ENCODE results near the gene NSD1.

Gene NSD1

DNA sequence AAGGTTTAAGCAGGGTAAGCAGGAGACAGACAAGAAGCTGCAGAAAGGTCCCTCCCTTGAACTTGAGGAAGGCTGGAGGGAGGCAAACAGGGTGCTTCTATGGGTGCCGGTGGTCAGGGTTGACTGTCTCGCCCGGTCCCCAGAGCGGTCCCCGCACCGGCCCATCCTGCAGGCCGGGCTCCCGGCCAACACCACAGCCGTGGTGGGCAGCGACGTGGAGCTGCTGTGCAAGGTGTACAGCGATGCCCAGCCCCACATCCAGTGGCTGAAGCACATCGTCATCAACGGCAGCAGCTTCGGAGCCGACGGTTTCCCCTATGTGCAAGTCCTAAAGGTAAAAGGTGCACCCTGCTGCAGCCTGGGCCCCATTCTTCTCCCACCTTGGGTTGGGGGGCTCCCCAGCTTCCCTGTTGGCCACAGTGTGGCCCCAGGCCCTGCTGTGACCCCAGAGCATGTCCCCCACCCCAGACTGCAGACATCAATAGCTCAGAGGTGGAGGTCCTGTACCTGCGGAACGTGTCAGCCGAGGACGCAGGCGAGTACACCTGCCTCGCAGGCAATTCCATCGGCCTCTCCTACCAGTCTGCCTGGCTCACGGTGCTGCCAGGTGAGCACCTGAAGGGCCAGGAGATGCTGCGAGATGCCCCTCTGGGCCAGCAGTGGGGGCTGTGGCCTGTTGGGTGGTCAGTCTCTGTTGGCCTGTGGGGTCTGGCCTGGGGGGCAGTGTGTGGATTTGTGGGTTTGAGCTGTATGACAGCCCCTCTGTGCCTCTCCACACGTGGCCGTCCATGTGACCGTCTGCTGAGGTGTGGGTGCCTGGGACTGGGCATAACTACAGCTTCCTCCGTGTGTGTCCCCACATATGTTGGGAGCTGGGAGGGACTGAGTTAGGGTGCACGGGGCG lies 41.1 kb upstream of the NSD1 start:
- WGBS, 2 experiments (ENCODE audit: insufficient coverage in 2 of 2): 95 to 97% methylated on average over 31 of the region's 32 CpGs

DNA sequence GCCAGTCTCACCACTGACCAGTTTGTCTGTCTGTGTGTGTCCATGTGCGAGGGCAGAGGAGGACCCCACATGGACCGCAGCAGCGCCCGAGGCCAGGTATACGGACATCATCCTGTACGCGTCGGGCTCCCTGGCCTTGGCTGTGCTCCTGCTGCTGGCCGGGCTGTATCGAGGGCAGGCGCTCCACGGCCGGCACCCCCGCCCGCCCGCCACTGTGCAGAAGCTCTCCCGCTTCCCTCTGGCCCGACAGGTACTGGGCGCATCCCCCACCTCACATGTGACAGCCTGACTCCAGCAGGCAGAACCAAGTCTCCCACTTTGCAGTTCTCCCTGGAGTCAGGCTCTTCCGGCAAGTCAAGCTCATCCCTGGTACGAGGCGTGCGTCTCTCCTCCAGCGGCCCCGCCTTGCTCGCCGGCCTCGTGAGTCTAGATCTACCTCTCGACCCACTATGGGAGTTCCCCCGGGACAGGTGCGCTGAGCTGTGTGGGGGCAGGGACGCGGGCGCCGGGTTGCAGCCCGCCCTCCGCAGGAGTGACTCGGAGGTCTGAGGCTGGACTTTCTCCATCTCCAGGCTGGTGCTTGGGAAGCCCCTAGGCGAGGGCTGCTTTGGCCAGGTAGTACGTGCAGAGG lies 40.4 kb upstream of the NSD1 start:
- H3K9me3 ChIP-seq (ENCODE audit: control insufficient read depth, low read length): no peaks in the 10 kb centered on the region
- H3K4me3 ChIP-seq (ENCODE audit: extremely low read depth, insufficient read depth, low read length, poor library complexity, severe bottlenecking): no peak overlapping the region
- H3K4me1 ChIP-seq (ENCODE audit: control insufficient read depth, insufficient read depth, low read length, poor library complexity, severe bottlenecking): peaks cover 4% of the 10 kb centered on the region
- no peak overlapping the region for H3K27ac ChIP-seq (ENCODE audit: low read depth, low read length, severe bottlenecking)
- WGBS, 2 experiments (ENCODE audit: insufficient coverage in 2 of 2): 93 to 98% methylated on average over 39 to 40 of the region's 40 CpGs
- peaks cover 11% of the 10 kb centered on the region for H3K36me3 ChIP-seq (ENCODE audit: control insufficient read depth, insufficient read depth, low read length)

More for the DNA sequence above, 41.1 kb upstream of the NSD1 start:
- Histone ChIP-seq H3K9me3 (ENCODE audit: control insufficient read depth, low read length) (no peaks in the 10 kb centered on the region), H3K36me3 (ENCODE audit: control insufficient read depth, insufficient read depth, low read length) (peaks cover 11% of the 10 kb centered on the region), H3K4me3 (ENCODE audit: extremely low read depth, insufficient read depth, low read length, poor library complexity, severe bottlenecking) (no peak overlapping the region), H3K4me1 (ENCODE audit: control insufficient read depth, insufficient read depth, low read length, poor library complexity, severe bottlenecking) (peaks cover 4% of the 10 kb centered on the region), H3K27ac (ENCODE audit: low read depth, low read length, severe bottlenecking) (no peak overlapping the region)

DNA sequence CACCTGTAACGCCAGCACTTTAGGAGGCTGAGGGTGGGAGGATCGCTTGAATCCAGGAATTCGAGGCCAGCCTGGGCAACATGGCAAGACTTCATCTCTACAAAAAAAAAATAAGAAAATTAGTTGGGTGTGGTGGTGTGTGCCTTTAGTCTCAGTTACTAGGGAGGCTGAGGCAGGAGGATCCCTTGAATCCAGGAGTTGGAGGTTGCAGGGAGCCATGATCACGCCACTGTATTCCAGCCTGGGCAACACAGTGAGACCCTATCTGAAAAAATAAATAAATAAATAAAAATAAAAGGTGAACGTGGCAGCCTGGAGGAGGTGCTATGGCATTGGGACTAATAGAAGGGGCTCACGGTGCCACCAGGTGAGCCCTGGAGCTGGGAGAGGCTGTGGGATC lies 39.8 kb upstream of the NSD1 start:
- no peak overlapping the region for H3K27ac ChIP-seq (ENCODE audit: low read depth, low read length, severe bottlenecking)
- 89 to 100% methylated on average over 2 to 3 of the region's 6 CpGs for WGBS, 2 experiments (ENCODE audit: insufficient coverage in 2 of 2)
- peaks cover 4% of the 10 kb centered on the region for H3K4me1 ChIP-seq (ENCODE audit: control insufficient read depth, insufficient read depth, low read length, poor library complexity, severe bottlenecking)
- H3K9me3 ChIP-seq (ENCODE audit: control insufficient read depth, low read length): no peaks in the 10 kb centered on the region
- peaks cover 11% of the 10 kb centered on the region for H3K36me3 ChIP-seq (ENCODE audit: control insufficient read depth, insufficient read depth, low read length)
- no peak overlapping the region for H3K4me3 ChIP-seq (ENCODE audit: extremely low read depth, insufficient read depth, low read length, poor library complexity, severe bottlenecking)

DNA sequence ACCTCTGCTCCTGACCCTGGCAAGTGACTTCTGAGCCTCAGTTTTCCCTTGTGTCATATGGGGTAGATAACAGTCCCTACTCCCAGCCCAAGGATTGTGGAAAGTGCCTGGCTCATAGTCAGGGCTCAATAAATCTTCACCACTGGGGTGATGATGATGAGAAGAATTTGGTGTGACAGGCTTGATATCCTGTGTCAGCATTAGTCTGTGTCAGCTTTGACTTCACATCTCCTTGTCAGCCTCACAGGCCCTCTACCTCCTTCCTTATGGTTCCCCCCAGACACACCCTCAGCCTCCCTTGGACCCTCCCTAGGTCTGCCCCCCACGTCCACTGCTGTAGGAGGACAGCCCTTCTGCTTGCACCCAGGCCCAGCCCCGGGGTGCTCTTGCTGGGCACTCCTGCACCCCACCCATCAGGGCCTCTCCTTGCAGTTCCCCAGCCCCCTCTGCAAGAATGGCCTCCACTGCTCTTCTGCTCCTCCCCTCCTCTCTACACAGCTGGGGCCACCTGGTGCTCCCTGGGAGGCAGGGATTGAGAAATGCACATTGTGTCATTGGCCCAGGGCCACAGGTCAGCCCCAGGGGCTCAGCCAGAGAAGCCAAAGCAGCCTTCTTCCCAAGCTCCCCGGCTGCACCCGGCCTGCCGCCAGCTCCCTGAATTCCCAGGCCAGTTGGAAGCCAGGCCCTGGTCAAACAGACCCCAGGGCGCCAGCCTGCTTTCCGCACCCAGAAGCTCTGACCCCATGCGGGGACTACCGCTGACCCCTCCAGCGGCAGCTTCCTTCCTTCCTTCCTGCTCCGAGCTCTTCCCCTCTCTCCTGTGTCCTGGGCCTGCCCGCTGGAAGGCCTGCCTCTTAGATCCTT lies 39.1 kb upstream of the NSD1 start:
- H3K27ac ChIP-seq (ENCODE audit: low read depth, low read length, severe bottlenecking): no peak overlapping the region
- H3K9me3 ChIP-seq (ENCODE audit: control insufficient read depth, low read length): no peaks in the 10 kb centered on the region
- peaks cover 11% of the 10 kb centered on the region for H3K36me3 ChIP-seq (ENCODE audit: control insufficient read depth, insufficient read depth, low read length)
- WGBS, 2 experiments (ENCODE audit: insufficient coverage in 2 of 2): 91 to 93% methylated on average over 8 to 9 of the region's 12 CpGs
- H3K4me1 ChIP-seq (ENCODE audit: control insufficient read depth, insufficient read depth, low read length, poor library complexity, severe bottlenecking): no peaks in the 10 kb centered on the region
- no peak overlapping the region for H3K4me3 ChIP-seq (ENCODE audit: extremely low read depth, insufficient read depth, low read length, poor library complexity, severe bottlenecking)

DNA sequence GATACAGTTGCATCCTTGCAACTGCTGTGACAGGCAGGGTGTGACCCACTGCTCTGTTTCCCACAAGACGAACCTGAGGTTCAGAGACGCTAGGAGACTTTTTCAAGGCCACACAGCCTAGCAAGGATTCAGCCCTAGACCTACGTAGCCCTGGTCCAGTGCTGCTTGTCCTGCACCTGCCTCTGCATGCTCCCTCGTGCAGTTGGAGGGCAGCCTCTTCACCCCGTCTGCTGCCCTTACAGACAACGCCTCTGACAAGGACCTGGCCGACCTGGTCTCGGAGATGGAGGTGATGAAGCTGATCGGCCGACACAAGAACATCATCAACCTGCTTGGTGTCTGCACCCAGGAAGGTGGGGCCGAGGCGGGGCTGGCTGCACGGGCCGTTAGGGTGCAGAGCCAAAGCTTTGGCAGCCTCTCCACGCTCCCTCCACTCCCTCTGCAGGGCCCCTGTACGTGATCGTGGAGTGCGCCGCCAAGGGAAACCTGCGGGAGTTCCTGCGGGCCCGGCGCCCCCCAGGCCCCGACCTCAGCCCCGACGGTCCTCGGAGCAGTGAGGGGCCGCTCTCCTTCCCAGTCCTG lies 38.4 kb upstream of the NSD1 start:
- no peaks in the 10 kb centered on the region for H3K4me1 ChIP-seq (ENCODE audit: control insufficient read depth, insufficient read depth, low read length, poor library complexity, severe bottlenecking)
- no peak overlapping the region for H3K27ac ChIP-seq (ENCODE audit: low read depth, low read length, severe bottlenecking)
- no peak overlapping the region for H3K4me3 ChIP-seq (ENCODE audit: extremely low read depth, insufficient read depth, low read length, poor library complexity, severe bottlenecking)
- 94 to 95% methylated on average over 21 to 28 of the region's 28 CpGs for WGBS, 2 experiments (ENCODE audit: insufficient coverage in 2 of 2)
- H3K36me3 ChIP-seq (ENCODE audit: control insufficient read depth, insufficient read depth, low read length): peaks cover 11% of the 10 kb centered on the region
- no peaks in the 10 kb centered on the region for H3K9me3 ChIP-seq (ENCODE audit: control insufficient read depth, low read length)

DNA sequence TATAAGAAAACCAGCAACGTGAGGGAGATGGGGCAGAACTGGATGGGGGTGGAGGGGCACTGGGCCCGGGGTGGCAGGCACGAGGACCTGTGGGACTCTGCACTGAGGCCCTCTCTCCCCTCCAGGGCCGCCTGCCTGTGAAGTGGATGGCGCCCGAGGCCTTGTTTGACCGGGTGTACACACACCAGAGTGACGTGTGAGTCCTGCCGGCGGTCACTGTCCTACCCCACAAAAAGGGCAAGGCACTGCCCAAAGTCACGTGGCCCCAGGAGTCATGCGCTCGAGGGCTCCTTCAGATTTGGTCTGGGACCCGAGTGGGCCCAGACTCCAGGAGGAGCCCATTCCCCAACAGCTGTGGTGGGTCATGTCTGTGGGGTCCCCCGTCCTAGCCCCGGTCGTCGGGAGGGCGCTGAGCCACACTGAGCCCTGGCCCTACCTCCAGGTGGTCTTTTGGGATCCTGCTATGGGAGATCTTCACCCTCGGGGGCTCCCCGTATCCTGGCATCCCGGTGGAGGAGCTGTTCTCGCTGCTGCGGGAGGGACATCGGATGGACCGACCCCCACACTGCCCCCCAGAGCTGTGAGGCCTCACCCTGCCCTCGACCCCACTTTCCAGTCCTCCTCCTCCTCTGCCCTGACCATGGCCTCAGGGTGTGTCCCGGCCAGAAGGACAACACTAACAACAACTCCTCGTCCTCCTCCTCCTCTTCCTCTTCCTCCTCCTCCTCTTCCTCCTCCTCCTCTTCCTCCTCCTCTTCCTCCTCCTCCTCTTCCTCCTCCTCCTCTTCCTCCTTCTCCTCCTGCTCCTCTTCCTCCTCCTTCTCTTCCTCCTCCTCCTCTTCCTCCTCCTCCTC lies 37.2 kb upstream of the NSD1 start:
- H3K4me3 ChIP-seq (ENCODE audit: extremely low read depth, insufficient read depth, low read length, poor library complexity, severe bottlenecking): no peak overlapping the region
- 92 to 97% methylated on average over 23 to 28 of the region's 29 CpGs for WGBS, 2 experiments (ENCODE audit: insufficient coverage in 2 of 2)
- peaks cover 7% of the 10 kb centered on the region for H3K36me3 ChIP-seq (ENCODE audit: control insufficient read depth, insufficient read depth, low read length)
- no peaks in the 10 kb centered on the region for H3K4me1 ChIP-seq (ENCODE audit: control insufficient read depth, insufficient read depth, low read length, poor library complexity, severe bottlenecking)
- H3K9me3 ChIP-seq (ENCODE audit: control insufficient read depth, low read length): no peaks in the 10 kb centered on the region
- no peak overlapping the region for H3K27ac ChIP-seq (ENCODE audit: low read depth, low read length, severe bottlenecking)

DNA sequence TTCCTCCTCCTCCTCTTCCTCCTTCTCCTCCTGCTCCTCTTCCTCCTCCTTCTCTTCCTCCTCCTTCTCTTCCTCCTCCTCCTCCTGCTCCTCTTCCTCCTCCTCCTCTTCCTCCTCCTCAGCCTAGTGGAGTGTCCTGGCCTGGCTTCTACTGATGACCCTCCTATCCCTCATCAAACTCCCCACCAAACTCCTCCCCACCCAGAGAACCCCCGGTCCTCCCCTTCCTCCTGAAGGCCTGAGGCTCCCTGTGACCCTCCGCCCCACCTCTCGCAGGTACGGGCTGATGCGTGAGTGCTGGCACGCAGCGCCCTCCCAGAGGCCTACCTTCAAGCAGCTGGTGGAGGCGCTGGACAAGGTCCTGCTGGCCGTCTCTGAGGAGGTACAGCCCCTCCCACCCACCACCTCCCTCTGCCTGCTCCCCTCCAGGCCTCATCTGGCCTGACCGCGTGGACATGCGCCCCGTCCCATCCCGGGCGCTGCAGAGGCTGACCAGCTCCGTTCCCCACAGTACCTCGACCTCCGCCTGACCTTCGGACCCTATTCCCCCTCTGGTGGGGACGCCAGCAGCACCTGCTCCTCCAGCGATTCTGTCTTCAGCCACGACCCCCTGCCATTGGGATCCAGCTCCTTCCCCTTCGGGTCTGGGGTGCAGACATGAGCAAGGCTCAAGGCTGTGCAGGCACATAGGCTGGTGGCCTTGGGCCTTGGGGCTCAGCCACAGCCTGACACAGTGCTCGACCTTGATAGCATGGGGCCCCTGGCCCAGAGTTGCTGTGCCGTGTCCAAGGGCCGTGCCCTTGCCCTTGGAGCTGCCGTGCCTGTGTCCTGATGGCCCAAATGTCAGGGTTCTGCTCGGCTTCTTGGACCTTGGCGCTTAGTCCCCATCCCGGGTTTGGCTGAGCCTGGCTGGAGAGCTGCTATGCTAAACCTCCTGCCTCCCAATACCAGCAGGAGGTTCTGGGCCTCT lies 36.3 kb upstream of the NSD1 start:
- no peak overlapping the region for H3K27ac ChIP-seq (ENCODE audit: low read depth, low read length, severe bottlenecking)
- whole genome bisulfite sequencing, 2 experiments (ENCODE audit: insufficient coverage in 2 of 2): 93 to 94% methylated on average over 25 to 30 of the region's 30 CpGs
- H3K4me1 ChIP-seq (ENCODE audit: control insufficient read depth, insufficient read depth, low read length, poor library complexity, severe bottlenecking): no peaks in the 10 kb centered on the region
- H3K9me3 ChIP-seq (ENCODE audit: control insufficient read depth, low read length): no peaks in the 10 kb centered on the region
- H3K36me3 ChIP-seq (ENCODE audit: control insufficient read depth, insufficient read depth, low read length): peaks cover 3% of the 10 kb centered on the region
- no peak overlapping the region for H3K4me3 ChIP-seq (ENCODE audit: extremely low read depth, insufficient read depth, low read length, poor library complexity, severe bottlenecking)

DNA sequence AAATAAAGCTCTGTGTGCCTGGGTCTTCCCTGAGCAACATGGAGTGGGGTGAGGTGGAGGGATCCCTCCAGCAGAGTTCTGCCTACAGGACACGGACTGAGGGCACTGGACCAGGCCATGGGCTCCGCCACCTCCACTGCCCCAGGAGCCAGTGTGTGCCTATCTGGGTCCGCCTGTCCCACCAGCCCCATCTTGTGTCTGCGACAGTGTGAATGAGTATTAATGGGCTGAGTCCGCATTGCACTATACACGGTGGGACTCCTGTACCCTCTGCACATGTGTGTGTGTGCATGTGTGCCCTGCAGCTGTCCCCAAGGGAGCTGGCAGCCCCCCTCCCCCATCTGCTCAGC lies 35.5 kb upstream of the NSD1 start:
- Histone ChIP-seq H3K9me3 (ENCODE audit: control insufficient read depth, low read length) (no peaks in the 10 kb centered on the region), H3K4me1 (ENCODE audit: control insufficient read depth, insufficient read depth, low read length, poor library complexity, severe bottlenecking) (no peaks in the 10 kb centered on the region), H3K36me3 (ENCODE audit: control insufficient read depth, insufficient read depth, low read length) (peaks cover 3% of the 10 kb centered on the region), H3K27ac (ENCODE audit: low read depth, low read length, severe bottlenecking) (no peak overlapping the region), H3K4me3 (ENCODE audit: extremely low read depth, insufficient read depth, low read length, poor library complexity, severe bottlenecking) (no peak overlapping the region)
- WGBS, 2 experiments (ENCODE audit: insufficient coverage in 2 of 2): 83 to 95% methylated on average over 2 to 6 of the region's 6 CpGs

DNA sequence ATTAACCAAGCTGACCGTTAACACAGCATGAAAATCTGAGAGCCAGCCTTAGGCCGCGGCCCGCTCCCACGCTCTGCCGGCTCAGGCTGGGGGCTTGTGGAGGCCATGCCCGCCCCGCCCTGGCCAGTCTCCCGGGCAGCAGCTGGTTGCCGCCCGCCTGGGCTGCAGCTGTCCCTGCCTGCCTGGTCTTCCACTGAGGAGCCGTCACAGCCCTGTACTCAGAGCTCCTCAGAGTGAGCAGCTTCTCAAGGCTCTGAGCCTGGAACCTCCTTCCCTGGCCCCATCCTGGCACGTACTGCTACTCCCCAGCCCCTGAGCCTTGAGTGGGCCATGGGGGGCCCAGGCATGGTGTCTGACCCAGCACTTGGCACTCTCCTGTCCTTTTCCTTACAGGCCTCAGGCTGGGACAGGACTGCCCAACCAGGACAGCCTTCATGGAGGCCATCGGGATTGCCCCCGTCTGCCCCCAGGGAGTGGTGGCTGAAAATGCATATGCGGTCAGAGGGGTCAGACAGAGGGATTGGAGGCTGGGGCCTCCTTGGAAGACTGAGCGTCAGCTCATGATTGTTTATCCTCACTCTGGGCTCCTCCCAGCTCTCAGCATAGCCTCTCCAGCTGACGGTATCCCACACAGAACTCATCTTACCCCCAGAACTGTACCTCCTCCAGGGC lies 35.0 kb upstream of the NSD1 start:
- 81 to 86% methylated on average over 15 to 17 of the region's 18 CpGs for WGBS, 2 experiments (ENCODE audit: insufficient coverage in 2 of 2)
- Histone ChIP-seq H3K36me3 (ENCODE audit: control insufficient read depth, insufficient read depth, low read length) (peaks cover 3% of the 10 kb centered on the region), H3K27ac (ENCODE audit: low read depth, low read length, severe bottlenecking) (no peak overlapping the region), H3K4me1 (ENCODE audit: control insufficient read depth, insufficient read depth, low read length, poor library complexity, severe bottlenecking) (no peaks in the 10 kb centered on the region), H3K9me3 (ENCODE audit: control insufficient read depth, low read length) (no peaks in the 10 kb centered on the region), H3K4me3 (ENCODE audit: extremely low read depth, insufficient read depth, low read length, poor library complexity, severe bottlenecking) (no peak overlapping the region)
